HG02884 (cell line): Measurements from ENCODE around the gene PCBD2.
"Not testable (repeated sequence)": the region's sequence is repeated elsewhere in the genome, so short reads cannot be mapped to it uniquely, and the experiment has no call there.

ENCODE experiments used
- ATAC-seq: cut with Tn5 transposase; IDR thresholded peaks from one replicate; pipeline ENCODE4 v1.9.1; 2021; ENCODE audit warnings: mild to moderate bottlenecking, moderate library complexity; ENCODE audit not compliant: unreplicated experiment

PCBD2 gene

DNA sequence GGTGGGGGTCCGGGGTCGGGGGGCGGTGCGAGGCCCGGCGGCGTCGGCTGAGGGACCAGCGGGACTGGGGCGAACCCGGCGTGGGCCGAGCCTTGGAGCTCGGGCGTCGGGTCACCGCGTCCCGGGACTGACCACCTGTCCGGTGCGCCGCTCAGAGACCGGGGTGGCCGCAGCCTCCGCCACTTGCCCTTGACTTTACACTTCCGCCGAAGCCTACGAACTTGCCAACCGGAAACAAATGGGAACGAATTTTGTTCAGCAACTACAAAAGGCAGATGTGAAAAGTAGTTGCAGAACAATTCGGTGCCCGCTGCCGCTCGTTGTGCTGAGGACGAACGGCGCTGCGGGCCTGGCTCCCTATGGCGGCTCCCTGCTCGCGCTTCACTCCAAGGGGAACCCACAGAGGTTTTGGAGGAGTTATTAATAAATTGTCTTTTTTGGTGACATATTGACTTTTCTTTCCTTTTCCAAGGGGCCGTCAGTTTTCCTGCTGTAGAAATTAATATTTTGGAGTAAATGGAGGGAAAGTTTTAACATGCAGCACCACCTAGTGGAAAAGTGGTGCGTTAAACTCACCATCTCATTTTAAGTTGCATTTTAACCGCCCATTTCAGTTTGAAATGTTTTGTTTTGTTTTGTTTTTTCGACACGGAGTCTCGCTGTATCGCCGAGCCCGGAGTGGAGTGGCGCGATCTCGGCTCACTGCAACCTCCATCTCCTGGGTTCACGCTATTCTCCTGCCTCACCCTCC lies 490 bp downstream of the PCBD2 start:
- ATAC-seq: peak; percentile 19

DNA sequence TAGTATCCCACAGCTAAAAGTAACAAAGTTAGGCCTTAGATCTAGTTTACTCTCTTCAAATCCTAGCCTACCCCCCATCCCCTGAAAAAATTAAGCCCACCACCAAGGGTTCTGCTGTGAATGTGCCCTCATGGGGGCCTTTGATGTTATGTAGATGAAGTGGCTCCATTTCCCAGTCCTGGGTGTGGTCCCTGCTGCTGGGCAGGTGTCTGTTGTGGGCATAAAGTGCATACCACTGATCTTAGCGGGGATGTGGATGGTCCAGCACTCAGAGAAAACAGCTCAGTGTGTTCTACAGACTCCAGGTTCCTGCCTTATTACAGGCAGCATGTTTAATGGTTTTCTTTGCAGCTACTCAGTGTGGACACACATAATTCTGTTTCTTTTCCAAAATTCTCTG lies 1.9 kb downstream of the PCBD2 start:
- ATAC-seq: no peak

DNA sequence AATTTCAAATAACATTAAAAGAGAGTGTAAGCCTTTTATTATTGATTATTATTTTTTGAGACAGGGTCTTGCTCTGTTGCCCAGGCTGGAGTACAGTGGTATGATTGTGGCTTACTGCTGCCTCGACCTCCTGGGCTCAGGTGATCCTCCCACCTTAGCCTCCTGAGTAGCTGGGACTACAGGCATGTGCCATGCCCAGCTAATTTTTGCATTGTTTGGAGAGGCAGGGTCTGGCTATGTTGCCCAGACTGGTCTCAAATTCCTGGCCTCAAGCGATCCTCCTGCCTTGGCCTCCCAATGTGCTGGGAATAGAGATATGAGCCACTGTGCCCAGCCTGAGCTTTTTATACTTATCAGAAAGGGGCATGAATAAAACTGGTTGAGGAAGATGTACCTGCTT lies 5.8 kb downstream of the PCBD2 start:
- not testable (repeated sequence) for ATAC-seq

DNA sequence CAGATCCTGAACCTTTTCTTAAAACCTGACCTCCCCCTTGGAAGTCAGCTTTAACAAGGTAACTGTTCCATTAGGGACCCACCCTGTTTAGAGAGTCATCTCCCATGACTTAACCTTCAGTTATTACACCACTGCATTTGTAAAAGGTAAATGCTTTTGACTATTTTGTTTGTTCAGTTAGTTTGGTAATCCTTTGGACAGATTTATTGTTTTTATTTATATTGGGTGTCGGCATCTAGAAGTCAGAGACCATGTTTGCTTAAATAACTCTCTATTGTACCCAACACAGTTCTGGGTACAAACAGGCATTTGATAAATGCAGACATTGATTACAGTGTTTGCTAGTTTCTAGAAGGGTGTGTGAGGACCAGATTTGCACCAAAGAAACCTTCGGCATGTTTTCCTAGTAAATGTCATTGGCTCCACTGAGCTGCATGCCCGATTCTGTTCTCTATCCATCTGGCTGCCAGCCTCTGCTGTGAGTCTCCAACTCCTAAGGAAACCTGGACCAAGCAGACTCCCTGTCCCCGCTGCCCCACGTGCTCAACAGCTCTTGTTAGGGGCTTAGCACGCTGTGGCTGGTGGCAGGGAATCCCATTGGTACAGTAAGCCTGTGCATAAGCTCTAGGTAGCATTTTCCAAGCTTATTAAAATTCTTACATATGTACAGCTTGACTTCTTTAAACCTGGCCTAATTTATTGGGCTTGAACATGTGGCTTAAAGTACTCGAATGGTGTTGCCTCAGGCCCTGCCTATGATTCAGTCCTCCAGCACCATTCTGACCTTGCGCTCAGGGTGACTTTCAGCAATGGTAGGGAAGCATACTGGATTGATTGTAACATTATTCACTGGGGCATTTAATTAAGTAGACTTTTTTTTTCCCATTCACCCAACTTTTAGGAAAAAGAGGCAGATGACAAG lies 6.6 kb downstream of the PCBD2 start:
- ATAC-seq: no peak

DNA sequence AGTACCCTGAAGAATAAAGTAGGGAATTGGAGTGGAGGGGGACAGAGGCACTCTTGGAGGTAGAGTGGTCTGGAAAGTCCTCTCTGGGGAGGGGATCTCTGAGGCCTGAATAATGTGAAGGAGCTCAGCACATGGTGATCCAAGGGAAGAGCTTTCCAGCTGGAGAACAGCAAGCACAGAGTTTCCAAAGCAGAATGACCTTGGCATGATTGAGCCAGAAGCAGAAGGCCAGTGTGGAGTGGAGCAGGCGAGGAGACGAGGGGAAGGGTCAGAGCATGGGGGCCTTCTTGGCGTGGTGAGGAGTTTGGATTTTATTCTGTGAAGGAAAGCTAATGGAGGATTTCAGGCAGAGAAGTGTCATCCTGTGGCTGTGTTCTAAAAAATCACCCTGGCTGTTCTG lies 8.3 kb downstream of the PCBD2 start:
- ATAC-seq: no peak

DNA sequence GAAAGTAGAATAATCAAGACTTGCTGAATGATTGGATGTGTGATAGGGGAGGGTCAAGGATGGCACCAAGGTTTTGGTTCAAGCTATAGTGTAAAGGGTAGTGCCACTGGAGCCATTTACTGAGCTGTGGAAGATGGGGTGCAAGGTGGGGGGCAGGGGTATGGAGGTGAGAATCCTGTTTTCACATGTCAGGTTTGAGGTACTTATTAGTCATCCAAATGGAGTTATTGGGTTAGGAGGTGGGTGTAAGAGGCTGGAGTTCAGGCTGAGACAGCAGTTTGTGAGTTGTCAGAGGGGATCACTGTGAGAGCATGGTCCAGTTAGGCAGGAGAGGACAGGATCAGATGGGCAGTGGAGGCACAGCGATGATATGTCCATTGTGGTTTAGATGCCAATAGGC lies 8.9 kb downstream of the PCBD2 start:
- no peak for ATAC-seq

DNA sequence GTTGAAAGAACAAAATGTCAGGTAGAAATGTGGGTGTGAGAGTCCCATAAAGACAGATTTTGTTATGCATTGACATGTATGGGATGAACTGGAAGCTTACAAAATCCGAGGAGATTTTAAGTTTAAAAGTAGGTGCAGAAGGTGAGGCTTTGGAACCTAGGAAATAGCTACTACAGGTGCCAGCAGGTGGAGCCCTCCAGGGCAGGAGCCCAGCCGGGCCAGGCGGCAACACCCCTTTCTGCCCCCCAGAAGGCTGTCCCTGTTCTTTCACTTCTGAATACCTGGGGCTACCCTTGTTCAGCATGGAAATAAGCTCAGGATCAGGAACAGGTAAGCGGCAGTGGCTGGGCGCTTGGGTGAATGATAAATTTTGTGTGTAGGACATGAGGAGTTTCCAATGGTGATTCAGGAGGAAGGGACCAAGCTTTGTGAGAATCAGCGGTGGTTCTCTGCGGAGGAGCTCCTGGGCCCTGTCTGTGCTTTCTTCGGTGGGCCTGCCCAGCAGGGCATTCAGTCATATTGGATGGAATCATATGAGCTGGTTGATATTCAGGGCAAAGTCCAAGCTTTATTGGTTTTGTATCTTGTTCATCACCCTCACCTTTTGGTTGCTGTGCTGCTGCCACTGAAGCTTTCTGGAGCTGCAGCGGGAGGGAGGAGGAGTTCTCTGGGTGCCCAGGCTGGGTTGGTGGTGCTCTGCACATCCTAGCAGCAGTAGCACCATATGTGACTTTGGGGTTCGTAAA lies 12.3 kb downstream of the PCBD2 start:
- no peak for ATAC-seq

DNA sequence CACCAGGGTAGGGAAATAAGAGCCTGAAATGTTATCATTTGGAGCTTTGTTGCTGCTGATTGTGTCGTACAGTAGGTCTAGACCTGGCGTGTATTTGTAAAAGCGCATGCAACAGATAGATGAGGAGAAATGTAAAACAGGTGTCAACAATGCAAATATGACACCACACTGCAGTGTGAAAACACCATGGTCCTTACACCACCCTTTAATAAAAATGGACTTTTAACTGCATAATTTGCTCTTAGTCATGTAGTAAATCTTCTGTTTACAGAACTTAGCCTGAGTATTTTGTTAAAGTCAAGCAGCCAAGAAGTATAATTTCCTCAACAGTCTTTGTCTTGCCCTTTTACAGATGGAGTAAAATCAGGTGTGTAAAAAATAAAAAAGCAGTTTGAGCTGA lies 13.9 kb downstream of the PCBD2 start:
- no peak for ATAC-seq

DNA sequence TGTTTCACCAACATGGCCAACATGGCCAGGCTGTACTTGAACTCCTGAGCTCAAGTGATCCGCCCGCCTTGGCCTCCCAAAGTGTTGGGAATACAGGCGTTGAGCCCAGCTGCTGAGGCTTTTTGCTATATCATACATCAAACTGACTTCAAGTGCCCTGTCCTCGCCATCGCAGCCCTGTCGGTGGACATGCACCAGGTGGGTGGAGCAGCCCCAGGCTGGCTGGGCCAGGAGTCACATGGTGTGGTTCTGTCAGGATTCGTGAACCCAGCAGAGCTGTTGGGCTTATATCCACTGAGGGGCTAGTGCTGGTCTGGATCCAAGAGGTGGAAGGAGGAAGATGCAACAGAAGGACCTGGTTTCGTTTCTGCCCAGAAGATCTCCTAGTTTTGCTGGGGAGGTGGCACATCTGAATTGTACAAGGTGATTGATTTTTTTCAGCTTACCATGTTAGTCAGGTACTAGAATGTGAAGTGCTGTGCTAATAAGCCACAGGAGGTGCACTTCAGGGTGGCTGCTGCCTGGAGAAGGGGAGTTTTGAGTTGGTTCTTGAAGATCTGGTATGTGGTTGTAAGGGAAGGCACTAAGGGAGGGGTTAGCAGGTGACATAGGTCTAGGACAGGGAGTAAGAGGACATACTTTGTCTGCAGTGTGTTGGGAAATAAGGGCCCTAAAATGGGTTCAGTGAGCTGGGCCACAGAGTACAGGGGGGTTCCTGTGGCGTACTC lies 16.1 kb downstream of the PCBD2 start:
- no peak for ATAC-seq

DNA sequence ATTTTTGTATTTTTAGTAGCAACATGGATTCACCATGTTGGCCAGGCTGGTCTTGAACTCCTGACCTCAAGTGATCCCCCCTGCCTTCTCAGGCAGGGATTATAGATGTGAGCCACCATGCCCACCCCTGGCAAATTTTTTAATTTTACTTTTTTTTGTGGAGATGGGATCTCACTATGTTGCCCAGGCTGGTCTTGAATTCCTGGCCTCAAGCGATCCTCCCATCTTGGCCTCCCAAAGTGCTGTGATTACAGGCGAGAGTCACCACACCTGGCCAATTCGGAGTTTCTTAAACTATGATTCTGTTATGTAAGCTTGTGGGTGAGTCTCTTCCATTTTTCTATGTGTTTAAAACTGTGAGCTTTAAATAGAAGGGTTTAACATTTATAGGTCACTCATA lies 27.6 kb downstream of the PCBD2 start:
- ATAC-seq: no peak

DNA sequence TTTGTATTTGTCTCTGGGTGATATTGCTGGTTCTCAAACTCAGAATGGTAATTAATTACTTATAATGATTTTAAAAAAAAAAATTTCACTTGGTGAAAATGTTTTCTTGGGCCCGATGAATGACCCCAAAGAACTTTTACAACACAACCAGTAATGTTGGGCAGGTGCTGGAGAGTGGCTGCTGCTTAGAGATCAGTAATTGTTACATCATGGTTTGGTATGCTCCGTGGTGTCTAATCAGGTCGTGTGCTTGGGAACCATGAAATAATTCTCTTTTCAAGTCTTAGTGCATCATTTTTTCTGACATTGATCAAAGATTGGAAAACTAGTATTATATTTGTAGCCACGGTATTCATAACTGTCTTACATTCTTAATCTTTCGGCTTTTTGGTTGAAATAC lies 29.3 kb downstream of the PCBD2 start:
- no peak for ATAC-seq

DNA sequence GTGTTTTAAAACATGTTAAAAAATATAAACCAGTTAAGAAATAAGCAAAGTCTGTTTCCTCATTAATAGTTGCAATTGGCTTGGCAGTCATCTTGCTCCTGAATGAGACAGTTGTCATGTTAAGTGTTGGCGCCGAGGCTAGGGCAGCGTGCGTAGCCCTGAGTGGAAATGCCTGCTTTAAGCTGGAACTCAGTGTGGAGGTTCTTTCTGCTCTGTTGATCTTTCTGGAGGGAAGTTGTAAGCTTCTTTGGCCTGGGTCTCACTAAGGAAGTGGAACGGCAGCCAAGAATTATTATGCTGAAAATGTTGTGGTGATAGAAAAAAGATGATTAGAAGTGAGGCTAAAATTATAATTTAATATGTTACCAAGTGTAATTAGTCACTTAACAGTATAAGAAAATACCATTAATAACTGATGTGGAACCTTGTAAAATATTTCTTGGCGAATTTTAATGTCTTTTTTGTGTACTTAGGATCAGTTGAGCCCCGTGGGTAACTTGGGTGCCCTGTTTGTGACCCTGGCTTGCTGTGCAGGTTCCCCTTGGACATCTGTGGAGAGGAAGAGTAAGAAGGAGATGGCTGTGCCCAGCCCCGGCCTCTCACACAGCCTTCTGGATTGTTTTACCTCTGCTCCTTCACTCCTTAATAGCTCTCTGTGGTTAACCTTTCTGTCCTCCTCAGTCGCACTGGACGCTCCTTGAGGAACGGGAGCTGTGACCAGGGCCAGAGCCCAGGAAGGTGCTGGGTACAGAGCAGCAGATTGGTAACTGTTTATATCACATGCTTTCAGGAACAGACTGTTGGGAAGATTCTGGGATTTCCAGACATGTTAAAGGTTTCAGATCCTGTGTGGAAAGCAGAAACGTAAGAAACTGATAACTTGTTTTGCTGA lies 31.0 kb downstream of the PCBD2 start:
- no peak for ATAC-seq

DNA sequence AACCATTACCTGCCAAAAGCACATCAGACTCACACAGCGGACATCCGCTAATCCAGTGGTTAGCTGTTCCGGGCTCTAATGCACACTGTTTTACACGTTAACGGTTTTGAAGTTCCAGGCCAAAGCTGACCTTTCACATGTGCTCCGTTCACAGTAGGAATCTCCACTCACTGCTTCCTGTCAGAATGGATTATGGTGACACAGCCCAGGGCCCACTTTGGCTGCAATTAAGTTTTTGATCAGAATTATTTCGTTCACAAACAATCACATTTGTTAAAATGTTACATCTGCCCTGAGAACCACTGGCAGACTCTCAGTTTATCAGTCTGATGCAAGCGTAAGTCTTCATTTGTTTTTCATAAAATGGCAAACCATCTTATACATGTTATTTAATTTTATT lies 32.6 kb downstream of the PCBD2 start:
- no peak for ATAC-seq

DNA sequence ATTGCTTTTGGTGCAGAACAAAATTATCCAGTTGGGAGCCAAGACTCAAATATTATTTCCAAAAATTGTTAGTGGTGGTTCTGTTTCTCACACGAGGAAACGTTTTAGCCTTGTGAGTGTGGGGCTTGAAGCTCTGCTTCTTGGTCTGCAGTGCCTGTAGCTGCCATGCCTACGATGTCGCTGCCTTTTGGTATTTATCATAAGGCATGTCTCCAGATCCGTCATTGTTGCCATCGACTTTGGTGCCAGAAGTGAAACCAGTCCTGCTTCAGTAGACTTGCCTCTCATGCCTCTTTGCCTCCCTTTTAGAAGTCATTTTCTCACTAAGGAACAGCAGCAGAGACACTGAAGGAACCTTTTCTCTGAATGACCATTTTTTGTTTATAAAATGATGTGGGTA lies 33.1 kb downstream of the PCBD2 start:
- no peak for ATAC-seq

DNA sequence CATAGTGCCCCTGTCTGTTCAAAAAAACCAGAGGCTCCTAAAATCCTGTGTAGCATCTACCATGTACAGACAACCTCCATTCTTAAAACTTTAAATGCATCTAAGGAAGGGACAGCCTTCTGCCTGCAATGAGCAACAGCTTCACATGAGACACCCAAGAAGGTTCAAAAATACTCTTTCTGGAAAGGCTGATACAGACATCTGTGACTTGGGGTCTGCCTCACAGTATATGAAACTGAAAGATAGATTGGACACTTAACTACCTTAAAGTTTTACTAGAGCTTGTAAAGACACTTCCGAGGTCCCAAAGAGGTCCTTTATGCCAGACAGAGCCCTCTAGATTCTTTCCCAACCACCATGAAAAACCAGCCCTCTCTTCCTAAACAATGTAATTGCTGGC lies 34.6 kb downstream of the PCBD2 start:
- ATAC-seq: no peak

DNA sequence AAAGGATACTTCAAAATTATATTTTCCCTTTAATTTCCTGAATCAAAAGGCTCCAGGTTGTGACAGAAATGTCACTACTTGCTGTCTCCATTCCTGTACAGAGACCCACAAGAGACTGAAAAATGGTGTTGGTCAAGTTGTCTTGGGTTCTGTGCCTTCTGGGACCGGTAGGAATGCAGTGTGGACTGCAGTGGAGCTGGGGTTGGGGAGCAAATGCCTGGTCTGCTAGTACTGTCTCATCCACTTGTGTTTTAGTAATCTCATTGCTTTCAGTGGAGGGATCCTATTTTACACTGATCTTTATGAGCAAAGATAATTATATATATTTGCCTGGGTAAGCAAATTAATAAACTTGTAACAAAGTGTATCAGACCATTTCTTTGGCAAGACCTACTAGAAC lies 38.6 kb downstream of the PCBD2 start:
- no peak for ATAC-seq

DNA sequence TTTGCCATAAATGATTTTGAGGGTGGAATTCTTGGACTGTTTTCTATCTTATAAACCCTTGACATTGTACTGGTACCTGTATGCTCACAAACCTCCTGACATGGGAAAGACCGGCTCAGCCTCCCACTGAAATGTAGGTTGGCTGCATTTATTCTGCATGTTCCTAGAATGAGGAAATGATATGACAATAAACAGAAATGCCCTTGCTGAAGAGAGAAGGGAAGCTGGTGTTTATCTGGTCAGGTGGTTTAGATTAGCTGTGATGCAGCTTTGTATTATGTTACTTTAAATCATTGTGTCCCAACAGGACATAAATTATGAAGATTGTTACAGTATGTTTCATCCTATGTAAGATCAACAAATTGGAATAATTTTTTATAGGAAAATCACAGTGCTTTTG lies 39.7 kb downstream of the PCBD2 start:
- no peak for ATAC-seq

DNA sequence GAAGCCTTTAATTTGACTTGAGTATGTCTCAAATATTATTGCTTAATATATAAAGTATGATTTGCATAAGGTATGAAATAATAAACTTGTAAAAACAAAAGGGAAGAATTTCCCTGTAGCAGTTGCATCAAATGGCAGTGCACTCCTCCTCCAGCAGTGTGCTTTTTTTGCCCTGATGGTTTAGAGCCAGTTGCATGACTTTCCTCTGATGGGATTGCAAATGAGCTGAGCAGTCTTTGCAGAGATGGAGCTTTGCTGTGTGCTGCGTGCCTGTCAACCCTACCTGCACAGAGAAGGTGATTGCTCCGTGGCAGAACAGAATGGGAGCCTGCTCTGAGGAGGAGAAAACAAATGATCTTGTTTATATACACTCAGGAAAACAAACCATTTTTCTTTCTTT lies 40.1 kb downstream of the PCBD2 start:
- ATAC-seq: no peak

DNA sequence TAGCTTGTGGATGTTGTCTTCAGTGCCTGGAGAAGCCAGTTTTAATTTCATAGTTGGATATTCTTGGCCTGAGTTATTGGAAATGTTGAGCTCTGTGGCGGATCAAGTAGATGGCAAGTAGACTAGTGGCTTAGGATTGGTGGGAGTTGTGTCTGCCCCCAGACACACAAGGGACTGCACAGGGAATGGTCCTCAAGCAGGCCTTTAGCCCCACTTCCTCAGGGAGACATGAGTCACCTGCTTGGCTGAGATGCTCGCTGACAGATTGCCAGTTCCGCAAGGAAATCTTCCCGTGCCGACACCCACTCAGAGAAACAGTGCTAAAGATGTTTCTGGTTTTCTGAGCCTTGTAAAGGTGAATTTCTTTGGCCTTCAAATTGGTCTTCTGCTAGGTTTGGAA lies 44.0 kb downstream of the PCBD2 start:
- ATAC-seq: no peak

DNA sequence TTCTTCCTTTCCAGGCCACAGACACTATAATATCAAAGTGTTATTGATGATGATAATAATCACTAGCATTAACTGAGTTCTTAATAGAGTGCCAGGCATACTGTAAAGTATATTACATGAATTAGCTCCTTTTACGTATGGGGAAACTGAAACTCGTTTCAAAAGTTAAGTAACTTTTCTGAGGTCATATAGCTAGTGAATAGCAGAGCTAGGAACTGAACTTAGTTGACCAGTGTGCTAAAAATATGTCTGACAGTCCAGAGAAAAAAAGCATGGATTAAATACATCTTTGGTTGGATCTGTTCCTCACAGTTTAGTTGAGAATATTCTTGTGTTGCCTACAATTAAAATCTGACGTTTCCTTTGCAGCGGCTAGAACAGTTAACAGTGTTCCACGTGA lies 44.4 kb downstream of the PCBD2 start:
- ATAC-seq: no peak
